OCI-LY7 (cell line): ENCODE measurements around the gene DTNB. TPM values are rescaled to one million over a fixed set of nuclear protein-coding genes. Genes with fewer than 3 reads are reported as not detected.

Experiments
- BruUV-seq: library from RNA; stranded (reverse); fragments of 400-500 nt; replicated peaks from 2 replicates; lab custom pipeline; 2021; lab: Mats Ljungman, UMichigan
- CTCF ChIA-PET: fragments of 300-600 bp; sonication (Branson Sonifier 250); formaldehyde crosslinking; loops from one replicate; lab custom pipeline; 2022; ENCODE audit warnings: antibody characterized with exemption; ENCODE audit not compliant: unreplicated experiment; lab: Charles Lee
- POLR2A ChIA-PET: fragments of 300-600 bp; sonication (Branson Sonifier 250); formaldehyde crosslinking; loops from one replicate; lab custom pipeline; 2022; ENCODE audit warnings: antibody characterized with exemption; lab: Charles Lee
- DNase-seq: peaks from one replicate; pipeline ENCODE4 v3.0.0-alpha.2; 2015; ENCODE audit warnings: low spot score
- H2AFZ ChIP-seq: fragments of 200-600 bp; sonication (generic), shearing (Covaris generic); 2 replicates; pipeline ENCODE4 v1.6.1; 2014; ENCODE audit warnings: mild to moderate bottlenecking, antibody characterized with exemption, low read length, moderate library complexity
- H3K27ac ChIP-seq: fragments of 200-600 bp; sonication (generic); 2 replicates; pipeline ENCODE4 v1.5.1; 2014; ENCODE audit warnings: mixed run types, low read depth, mild to moderate bottlenecking, moderate library complexity, low read length, inconsistent platforms; ENCODE audit not compliant: poor library complexity, severe bottlenecking
- H3K36me3 ChIP-seq: fragments of 200-600 bp; sonication (generic); 2 replicates; pipeline ENCODE4 v1.6.1; 2014; ENCODE audit warnings: mild to moderate bottlenecking, antibody characterized with exemption, low read length, moderate library complexity, mixed read lengths; ENCODE audit not compliant: insufficient read depth
- H3K4me1 ChIP-seq: fragments of 200-600 bp; sonication (generic); 2 replicates; pipeline ENCODE4 v1.5.1; 2014; ENCODE audit warnings: mild to moderate bottlenecking, low read length; ENCODE audit not compliant: insufficient read depth, poor library complexity, severe bottlenecking
- H3K4me2 ChIP-seq: fragments of 200-600 bp; sonication (generic); 2 replicates; pipeline ENCODE4 v1.6.1; 2014; ENCODE audit warnings: mild to moderate bottlenecking, low read length
- H3K4me3 ChIP-seq: fragments of 200-600 bp; sonication (generic); 2 replicates; pipeline ENCODE4 v1.5.1; 2014; ENCODE audit warnings: mild to moderate bottlenecking, low read depth, low read length; ENCODE audit not compliant: poor library complexity, severe bottlenecking
- H3K79me2 ChIP-seq: fragments of 200-600 bp; sonication (generic); 2 replicates; pipeline ENCODE4 v1.6.1; 2016; ENCODE audit warnings: low read depth, mild to moderate bottlenecking, low read length, moderate library complexity, mixed read lengths; ENCODE audit not compliant: insufficient read depth
- H3K9me2 ChIP-seq: fragments of 200-600 bp; sonication (generic); 2 replicates; pipeline ENCODE4 v1.6.1; 2016; ENCODE audit warnings: mild to moderate bottlenecking, low read length, mixed read lengths; ENCODE audit not compliant: insufficient read depth
- H3K9me3 ChIP-seq: fragments of 200-600 bp; sonication (generic); 2 replicates; pipeline ENCODE4 v1.6.1; 2014; ENCODE audit warnings: mild to moderate bottlenecking, mixed run types, low read length, mixed read lengths
- H4K20me1 ChIP-seq: fragments of 200-600 bp; sonication (generic); 2 replicates; pipeline ENCODE4 v1.6.1; 2014; ENCODE audit warnings: mild to moderate bottlenecking, antibody characterized with exemption, low read length, moderate library complexity, mixed read lengths; ENCODE audit not compliant: insufficient read depth
- EZH2phosphoT487 ChIP-seq: fragments of 200-600 bp; sonication (generic); IDR thresholded peaks from 2 replicates; pipeline ENCODE4 v1.6.1; 2018; ENCODE audit warnings: low read depth, borderline replicate concordance, mild to moderate bottlenecking, mixed run types, antibody characterized with exemption, low read length, moderate library complexity, mixed read lengths
- intact Hi-C: fragments of 100-400 bp; cut with micrococcal nuclease; formaldehyde crosslinking; loops from one replicate; pipeline ENCODE4 v1.10.0; 2022; ENCODE audit not compliant: unreplicated experiment
- total RNA-seq, 2 experiments: library from RNA; depleted of rRNA in 1 of 2; stranded (reverse); fragments of >200 nt in 1 of 2; shearing (Covaris generic) in 1 of 2; gene quantifications; 2 replicates each; pipeline ENCODE4 v1.2.3, GENCODE V29; 2014 to 2022
- TF ChIP-seq, protein P1 (sequence below): fragments of 200-600 bp; sonication (generic); conservative IDR thresholded peaks from 2 replicates; pipeline ENCODE4 v1.5.1; 2014; ENCODE audit warnings: mild to moderate bottlenecking, antibody characterized with exemption, low read length, moderate library complexity, mixed read lengths

The DTNB gene
- total RNA-seq, 2 experiments from 2014 or later: 16.1 to 28.3 TPM

GRCh38 chr2:25400169-25400568, 273.2 kb downstream of the DTNB start:
- BruUV-seq: no TSS peak
- Histone ChIP-seq H3K36me3 (no peaks in the 10 kb centered on the region), H3K79me2 (no peaks in the 10 kb centered on the region), H3K4me1 (peaks cover 82% of the 10 kb centered on the region), H3K9me2 (no peaks in the 10 kb centered on the region), H3K4me3 (no peak overlapping the region), H3K9me3 (no peaks in the 10 kb centered on the region), H4K20me1 (no peaks in the 10 kb centered on the region), H2AFZ (peak overlapping the region; percentile 39; the same call in 1 of the 2 replicates), H3K4me2 (peak overlapping the region; percentile 71), H3K27ac (peak overlapping the region; percentile 97)
- ChIA-PET POLR2A (interaction anchor here (0.6 to 6.6 kb wide), 9 partner anchors 10 to 570 kb away, joined by 3 to 110 read pairs (median 4); no protein-coding TSS in a partner anchor), CTCF (interaction anchor here (0.7 to 2.4 kb wide), 4 partner anchors 15 to 38 kb away, joined by 3 to 18 read pairs (median 3); no protein-coding TSS in a partner anchor)
- intact Hi-C loops: loop anchor here (5.0 kb wide), 1 partner anchor 167 kb away; no protein-coding TSS in a partner anchor
- DNase-seq: no peak
- TF ChIP-seq, protein P1, sequence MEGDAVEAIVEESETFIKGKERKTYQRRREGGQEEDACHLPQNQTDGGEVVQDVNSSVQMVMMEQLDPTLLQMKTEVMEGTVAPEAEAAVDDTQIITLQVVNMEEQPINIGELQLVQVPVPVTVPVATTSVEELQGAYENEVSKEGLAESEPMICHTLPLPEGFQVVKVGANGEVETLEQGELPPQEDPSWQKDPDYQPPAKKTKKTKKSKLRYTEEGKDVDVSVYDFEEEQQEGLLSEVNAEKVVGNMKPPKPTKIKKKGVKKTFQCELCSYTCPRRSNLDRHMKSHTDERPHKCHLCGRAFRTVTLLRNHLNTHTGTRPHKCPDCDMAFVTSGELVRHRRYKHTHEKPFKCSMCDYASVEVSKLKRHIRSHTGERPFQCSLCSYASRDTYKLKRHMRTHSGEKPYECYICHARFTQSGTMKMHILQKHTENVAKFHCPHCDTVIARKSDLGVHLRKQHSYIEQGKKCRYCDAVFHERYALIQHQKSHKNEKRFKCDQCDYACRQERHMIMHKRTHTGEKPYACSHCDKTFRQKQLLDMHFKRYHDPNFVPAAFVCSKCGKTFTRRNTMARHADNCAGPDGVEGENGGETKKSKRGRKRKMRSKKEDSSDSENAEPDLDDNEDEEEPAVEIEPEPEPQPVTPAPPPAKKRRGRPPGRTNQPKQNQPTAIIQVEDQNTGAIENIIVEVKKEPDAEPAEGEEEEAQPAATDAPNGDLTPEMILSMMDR: no peak
- TF ChIP-seq EZH2phosphoT487: no peak

DNA sequence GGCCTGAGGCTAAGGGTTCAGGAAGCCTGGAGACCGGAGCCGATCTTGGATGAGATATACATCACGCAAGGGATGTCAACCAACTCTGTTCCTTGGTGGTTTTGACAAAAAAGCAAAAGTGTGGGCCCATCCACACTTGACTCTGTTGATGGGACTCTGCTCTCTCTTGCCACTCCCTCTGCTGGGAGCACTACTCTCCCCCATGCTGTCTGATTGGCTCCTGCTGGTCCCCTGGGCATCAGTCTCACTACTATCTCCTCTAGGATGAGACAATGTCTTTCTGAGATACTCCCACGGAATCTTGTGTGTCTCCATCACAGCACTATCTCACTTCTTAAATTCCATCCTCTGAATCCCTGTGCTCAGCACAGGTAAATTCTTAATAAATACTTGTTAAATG, 274.8 kb downstream of the DTNB start:
- Histone ChIP-seq H3K79me2 (no peaks in the 10 kb centered on the region), H3K4me2 (peak overlapping the region; percentile 71), H3K9me2 (no peaks in the 10 kb centered on the region), H2AFZ (no peak overlapping the region; the same call in 1 of the 2 replicates), H3K36me3 (no peaks in the 10 kb centered on the region), H3K4me1 (peaks cover 66% of the 10 kb centered on the region), H4K20me1 (no peaks in the 10 kb centered on the region), H3K27ac (peak overlapping the region; percentile 97), H3K9me3 (no peaks in the 10 kb centered on the region), H3K4me3 (no peak overlapping the region)
- ChIA-PET POLR2A (interaction anchor here (0.8 to 2.1 kb wide), 7 partner anchors 10 to 36 kb away, joined by 3 to 10 read pairs (median 6); no protein-coding TSS in a partner anchor), CTCF (no interaction called here)
- intact Hi-C loops: no loop called here
- BruUV-seq: no TSS peak
- DNase-seq: no peak
- TF ChIP-seq EZH2phosphoT487: no peak
- TF ChIP-seq, protein P1: peak; percentile 34; the same call in 1 of the 2 replicates

GRCh38 chr2:25397777-25398176, 275.6 kb downstream of the DTNB start:
- DNase-seq: no peak
- H3K27ac ChIP-seq: peak overlapping the region; percentile 97
- H2AFZ ChIP-seq: peak overlapping the region; percentile 76
- no peaks in the 10 kb centered on the region for H3K9me3 ChIP-seq
- POLR2A ChIA-PET: interaction anchor here (0.8 to 2.1 kb wide), 8 partner anchors 9 to 35 kb away, joined by 3 to 10 read pairs (median 6); no protein-coding TSS in a partner anchor
- peak overlapping the region; percentile 71 for H3K4me2 ChIP-seq
- BruUV-seq: no TSS peak
- no peaks in the 10 kb centered on the region for H3K36me3 ChIP-seq
- no peaks in the 10 kb centered on the region for H3K9me2 ChIP-seq
- H3K79me2 ChIP-seq: no peaks in the 10 kb centered on the region
- H3K4me3 ChIP-seq: no peak overlapping the region
- intact Hi-C loops: no loop called here
- TF ChIP-seq, protein P1: no peak
- no peak for TF ChIP-seq EZH2phosphoT487
- CTCF ChIA-PET: no interaction called here
- H3K4me1 ChIP-seq: peaks cover 58% of the 10 kb centered on the region
- no peaks in the 10 kb centered on the region for H4K20me1 ChIP-seq
